ENCODE data around the gene NAAA.
A peak's percentile ranks its signal among the peaks of the same experiment; 100 is the strongest.
"Not testable (repeated sequence)": the region's sequence is repeated elsewhere in the genome, so short reads cannot be mapped to it uniquely, and the experiment has no call there.

The NAAA gene

GRCh38 chr4:75919920-75920319, 20.9 kb downstream of the NAAA start:
- no peak for DNase-seq (ENCODE audit: low read depth)

DNA sequence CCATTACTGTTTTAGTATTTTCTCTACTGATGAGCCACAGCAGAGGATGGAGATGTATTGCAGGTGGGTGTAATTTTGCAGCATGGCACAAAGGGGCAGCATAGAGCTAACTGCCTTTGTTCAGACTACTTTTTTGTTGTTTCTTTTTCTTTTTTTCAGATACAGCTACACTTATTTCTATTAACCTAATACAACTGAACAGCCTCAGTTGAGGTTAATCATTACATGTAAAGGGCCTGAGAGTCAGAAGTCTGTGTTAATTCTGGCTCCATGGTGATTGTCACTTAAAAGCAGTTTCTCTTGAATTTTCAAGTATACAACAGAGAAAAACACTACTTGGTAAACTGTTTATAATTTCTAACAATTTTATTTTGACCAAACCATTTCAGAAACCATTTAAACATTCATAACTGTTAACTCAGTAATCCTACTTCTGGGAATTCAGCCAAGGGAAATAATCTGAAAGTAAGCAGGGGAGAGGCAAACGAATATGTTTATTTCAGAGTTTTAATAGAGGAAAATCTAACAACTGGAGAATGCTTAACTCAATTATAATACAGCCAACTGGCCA, 24.6 kb downstream of the NAAA start:
- DNase-seq (ENCODE audit: low read depth): peak; percentile 21

- DNase-seq (ENCODE audit: low read depth): no peak
These were observed 27.8 kb downstream of the NAAA start for GRCh38 chr4:75912968-75913367.

- not testable (repeated sequence) for DNase-seq (ENCODE audit: low read depth)
These were observed 30.0 kb downstream of the NAAA start for GRCh38 chr4:75910831-75911230.

GRCh38 chr4:75909405-75909804, 31.4 kb downstream of the NAAA start:
- DNase-seq (ENCODE audit: low read depth): no peak

- DNase-seq (ENCODE audit: low read depth): no peak
These were observed 32.3 kb downstream of the NAAA start for GRCh38 chr4:75908555-75908954.

- no peak for DNase-seq (ENCODE audit: low read depth)
These were observed 32.8 kb downstream of the NAAA start for GRCh38 chr4:75907966-75908365.

DNA sequence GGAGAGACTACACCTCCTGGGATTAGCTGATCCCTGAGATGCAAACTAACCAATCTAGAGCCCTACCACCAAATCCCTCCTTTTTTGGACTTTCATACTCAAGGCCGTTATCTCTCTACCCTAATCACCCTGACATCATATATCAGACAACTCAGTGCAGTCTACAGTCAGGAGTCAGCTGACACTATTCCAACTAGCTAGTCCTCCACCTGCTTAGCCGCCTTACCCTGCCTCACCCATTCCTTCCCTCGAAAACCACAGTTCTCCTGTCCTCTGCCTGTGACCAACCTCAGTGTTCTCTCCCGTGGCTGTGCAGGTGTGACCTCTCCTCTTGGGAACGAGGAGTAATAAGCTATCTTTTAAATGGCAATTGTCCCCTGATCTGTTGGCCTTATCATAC, 36.7 kb downstream of the NAAA start:
- DNase-seq (ENCODE audit: low read depth): no peak

DNA sequence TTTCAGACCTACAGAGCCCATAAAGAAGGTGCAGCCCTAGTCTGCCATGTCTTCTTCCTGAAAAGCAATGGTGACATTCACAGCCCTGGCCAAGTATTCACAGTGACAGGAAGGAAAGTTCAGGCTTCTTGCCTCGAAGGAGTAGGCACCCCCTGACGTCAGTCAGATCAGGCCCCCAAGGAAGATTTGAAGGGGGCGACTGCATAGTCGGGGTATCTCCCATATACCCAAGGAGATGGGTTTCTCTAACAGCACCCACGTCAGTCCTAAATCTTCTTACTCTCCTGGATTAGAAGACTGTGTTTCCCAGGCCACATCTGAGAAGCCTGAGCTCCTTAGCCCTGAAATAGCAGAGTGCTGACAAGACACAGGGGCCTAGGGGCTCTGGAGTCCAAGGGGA, 38.5 kb downstream of the NAAA start, which contains the start of gene PPEF2:
TSS of gene PPEF2 (minus strand) at position 101 of the 400 bp plus-strand sequence. CDS start 6,127 bp downstream, outside the sequence.
- DNase-seq (ENCODE audit: low read depth): no peak

GRCh38 chr4:75898536-75898935, 42.3 kb downstream of the NAAA start:
- DNase-seq (ENCODE audit: low read depth): no peak

GRCh38 chr4:75895744-75896314, 45.0 kb downstream of the NAAA start:
- DNase-seq (ENCODE audit: low read depth): no peak

DNA sequence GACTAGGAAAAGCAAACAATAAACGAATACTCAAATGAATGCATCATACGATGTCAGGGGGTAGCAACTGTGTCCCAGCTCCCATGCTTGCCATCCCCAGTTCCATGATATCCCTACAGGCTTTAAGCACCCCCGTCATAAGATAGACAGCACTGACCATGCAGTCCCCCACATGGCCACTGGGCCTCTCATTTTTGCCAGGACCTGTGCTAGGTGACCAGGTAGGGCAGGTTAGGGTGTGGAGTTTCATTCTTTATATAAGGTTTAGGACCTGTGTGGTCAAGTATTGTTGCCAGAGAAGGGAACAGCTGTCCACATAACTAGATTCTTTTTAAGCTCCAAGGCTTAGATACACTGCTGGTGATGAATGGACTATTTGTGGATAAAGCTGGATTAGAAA, 48.3 kb downstream of the NAAA start:
- no peak for DNase-seq (ENCODE audit: low read depth)

GRCh38 chr4:75891611-75892010, 49.2 kb downstream of the NAAA start:
- no peak for DNase-seq (ENCODE audit: low read depth)

- DNase-seq (ENCODE audit: low read depth): no peak
These were observed 51.1 kb downstream of the NAAA start for GRCh38 chr4:75889537-75890199.

- DNase-seq (ENCODE audit: low read depth): no peak
These were observed 54.7 kb downstream of the NAAA start for GRCh38 chr4:75886104-75886503.

DNA sequence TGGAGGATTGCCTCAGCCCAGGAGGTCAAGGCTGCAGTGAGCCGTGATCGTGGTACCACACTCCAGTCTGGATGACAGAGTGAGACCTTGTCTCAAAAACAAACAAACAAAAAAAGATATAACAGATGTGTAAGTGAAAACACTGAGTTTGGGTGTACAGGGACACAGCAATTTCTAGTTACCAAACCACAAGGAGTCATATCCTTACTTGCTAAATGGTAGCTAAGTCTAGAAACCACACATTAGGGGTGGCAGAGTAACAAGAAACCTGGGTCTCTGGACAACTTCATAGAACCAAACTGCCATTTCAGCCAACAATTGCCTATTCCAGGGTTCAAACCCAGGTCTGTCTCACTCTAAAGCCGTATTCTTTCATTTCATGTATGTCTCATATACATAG, 59.3 kb downstream of the NAAA start:
- DNase-seq (ENCODE audit: low read depth): no peak

DNA sequence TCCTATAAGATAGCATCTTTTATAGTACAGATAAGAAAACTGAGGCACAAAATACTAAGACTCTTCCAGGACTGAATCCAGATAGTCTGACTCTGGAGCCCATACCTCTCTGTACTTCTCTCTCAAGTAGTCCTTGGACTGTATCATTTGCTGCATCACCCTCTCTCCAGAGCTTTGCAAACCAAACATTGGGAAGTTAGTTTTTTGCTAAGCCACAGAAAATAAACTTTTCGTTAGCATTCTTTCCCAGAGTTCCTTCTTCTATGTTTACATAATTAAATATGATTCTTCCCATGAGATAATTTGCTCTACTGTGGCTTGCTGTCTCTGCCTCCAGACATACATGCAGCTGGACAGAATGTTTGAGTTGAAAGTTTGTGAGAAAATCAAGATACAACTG, 60.5 kb downstream of the NAAA start:
- DNase-seq (ENCODE audit: low read depth): no peak

GRCh38 chr4:75878246-75878756, 62.5 kb downstream of the NAAA start:
- no peak for DNase-seq (ENCODE audit: low read depth)

GRCh38 chr4:75876218-75876617, 64.6 kb downstream of the NAAA start:
- DNase-seq (ENCODE audit: low read depth): no peak

DNA sequence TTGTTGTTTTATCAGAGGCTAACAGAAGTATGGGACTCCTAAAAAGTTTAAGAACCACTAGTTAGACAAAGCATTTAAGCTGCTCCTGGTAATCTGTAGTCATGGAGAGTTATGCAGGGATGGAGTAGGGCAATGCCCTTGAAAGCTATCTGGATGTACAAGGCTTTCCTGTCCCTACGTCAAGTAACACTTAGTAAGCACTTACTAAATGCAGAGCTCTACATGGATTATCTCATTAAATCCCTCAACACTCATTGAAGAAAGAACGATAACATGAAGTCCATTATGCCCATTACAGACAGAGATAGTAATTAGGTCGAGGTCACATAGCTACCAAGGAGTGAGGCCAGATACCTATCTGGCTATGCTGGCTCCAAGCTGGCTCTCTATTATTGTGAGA, 71.7 kb downstream of the NAAA start:
- DNase-seq (ENCODE audit: low read depth): no peak

DNA sequence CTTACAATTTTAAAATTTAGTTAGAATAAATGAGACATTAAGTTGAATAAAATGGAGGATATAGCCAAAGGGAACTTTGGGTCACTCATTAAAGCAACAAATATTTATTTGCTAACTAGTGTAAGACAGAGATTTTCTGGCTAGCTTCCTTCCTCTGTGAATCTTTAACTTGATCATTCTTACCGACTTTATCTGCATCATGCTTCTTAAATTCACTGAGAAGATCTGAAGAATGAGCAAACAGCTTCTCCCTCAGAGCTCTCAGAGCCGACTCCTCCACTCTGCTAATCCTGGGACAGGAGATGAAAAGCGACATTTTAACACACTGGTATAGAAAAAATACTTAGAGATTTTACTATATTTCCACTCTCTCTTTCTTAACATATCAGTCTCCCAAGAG, 73.7 kb downstream of the NAAA start:
- no peak for DNase-seq (ENCODE audit: low read depth)

Measured in GM04503 (cell line).